SK-N-MC (cell line): ENCODE data around the gene TMEM59L.
A peak's percentile ranks its signal among the peaks of the same experiment; 100 is the strongest.

Experiments
- DNase-seq: peaks from one replicate; pipeline ENCODE4 v3.0.0-alpha.2; 2011; ENCODE audit warnings: low read depth, low spot score
- H3K27ac ChIP-seq: fragments of 200-600 bp; sonication (generic); 2 replicates; pipeline ENCODE4 v1.5.1; 2016; ENCODE audit warnings: mixed run types
- H3K36me3 ChIP-seq: fragments of 200-600 bp; sonication (generic); 2 replicates; pipeline ENCODE4 v1.6.1; 2017; ENCODE audit warnings: antibody characterized with exemption, low read length, mixed read lengths; ENCODE audit not compliant: insufficient read depth
- H3K4me3 ChIP-seq: fragments of 200-600 bp; sonication (generic); 2 replicates; pipeline ENCODE4 v1.5.1; 2016
- H3K9ac ChIP-seq: fragments of 200-600 bp; sonication (generic); 2 replicates; pipeline ENCODE4 v1.8.0; 2017; ENCODE audit warnings: mixed run types, mixed read lengths; ENCODE audit not compliant: insufficient read length
- H3K9me3 ChIP-seq: fragments of 200-600 bp; sonication (generic); 2 replicates; pipeline ENCODE4 v1.6.1; 2017; ENCODE audit warnings: low read depth, mild to moderate bottlenecking, antibody characterized with exemption, low read length, moderate library complexity, mixed read lengths
- EZH2 ChIP-seq: fragments of 200-600 bp; sonication (generic); IDR thresholded peaks from one replicate; pipeline ENCODE4 v1.6.1; 2017; ENCODE audit warnings: antibody characterized with exemption
- FOXP2 ChIP-seq: optimal IDR thresholded peaks from 2 replicates; pipeline ENCODE3; 2011; ENCODE audit warnings: mild to moderate bottlenecking, moderate library complexity; ENCODE audit not compliant: insufficient read depth; ENCODE audit errors: extremely low read length, control extremely low read depth
- POLR2AphosphoS5 ChIP-seq: IDR thresholded peaks from 2 replicates; pipeline ENCODE4 v1.6.1; 2012; ENCODE audit warnings: mild to moderate bottlenecking, low read depth, low read length, borderline replicate concordance

The TMEM59L gene

GRCh38 chr19:18610556-18611326 lies 1.9 kb upstream of the TMEM59L start:
- no peak overlapping the region for H3K9ac ChIP-seq
- no peaks in the 10 kb centered on the region for H3K9me3 ChIP-seq
- peak overlapping the region; percentile 31 for H3K4me3 ChIP-seq
- TF ChIP-seq FOXP2 (no peak), EZH2 (no peak), POLR2AphosphoS5 (no peak)
- DNase-seq = no peak
- H3K27ac ChIP-seq = no peak overlapping the region
- no peaks in the 10 kb centered on the region for H3K36me3 ChIP-seq

GRCh38 chr19:18611327-18612050 lies 1.2 kb upstream of the TMEM59L start:
- no peak for DNase-seq
- H3K4me3 ChIP-seq = peak overlapping the region; percentile 80
- TF ChIP-seq POLR2AphosphoS5 (no peak), FOXP2 (no peak), EZH2 (no peak)
- no peak overlapping the region for H3K9ac ChIP-seq
- no peaks in the 10 kb centered on the region for H3K36me3 ChIP-seq
- H3K9me3 ChIP-seq = no peaks in the 10 kb centered on the region
- H3K27ac ChIP-seq = no peak overlapping the region

GRCh38 chr19:18612051-18612771 lies 459 bp upstream of the TMEM59L start:
- Histone ChIP-seq H3K4me3 (peak overlapping the region; percentile 80), H3K9me3 (no peaks in the 10 kb centered on the region), H3K27ac (no peak overlapping the region), H3K9ac (no peak overlapping the region), H3K36me3 (no peaks in the 10 kb centered on the region)
- DNase-seq = no peak
- no peak for TF ChIP-seq EZH2

GRCh38 chr19:18613589-18614234 lies 1.0 kb downstream of the TMEM59L start:
- Histone ChIP-seq H3K9ac (no peak overlapping the region), H3K27ac (no peak overlapping the region), H3K36me3 (no peaks in the 10 kb centered on the region), H3K4me3 (peak overlapping the region; percentile 80; the same call in 1 of the 2 replicates), H3K9me3 (no peaks in the 10 kb centered on the region)
- no peak for DNase-seq
- TF ChIP-seq FOXP2 = no peak
- TF ChIP-seq EZH2 = no peak
- TF ChIP-seq POLR2AphosphoS5 = no peak

- DNase-seq = no peak
- Histone ChIP-seq H3K9me3 (no peaks in the 10 kb centered on the region), H3K9ac (no peak overlapping the region), H3K27ac (no peak overlapping the region), H3K4me3 (no peak overlapping the region), H3K36me3 (no peaks in the 10 kb centered on the region)
- TF ChIP-seq FOXP2 = no peak
- TF ChIP-seq EZH2 = no peak
- no peak for TF ChIP-seq POLR2AphosphoS5
Measured at GRCh38 chr19:18616023-18616422, 3.4 kb downstream of the TMEM59L start.

- Histone ChIP-seq H3K27ac (no peak overlapping the region), H3K9me3 (no peaks in the 10 kb centered on the region), H3K36me3 (no peaks in the 10 kb centered on the region), H3K4me3 (no peak overlapping the region), H3K9ac (no peak overlapping the region)
- no peak for DNase-seq
- no peak for TF ChIP-seq FOXP2
- no peak for TF ChIP-seq EZH2
- no peak for TF ChIP-seq POLR2AphosphoS5
Measured at GRCh38 chr19:18617562-18617961, 4.9 kb downstream of the TMEM59L start.

GRCh38 chr19:18618236-18618635 lies 5.6 kb downstream of the TMEM59L start:
- TF ChIP-seq EZH2 = no peak
- no peak for TF ChIP-seq POLR2AphosphoS5
- no peak for TF ChIP-seq FOXP2
- no peaks in the 10 kb centered on the region for H3K36me3 ChIP-seq
- H3K9me3 ChIP-seq = no peaks in the 10 kb centered on the region
- no peak overlapping the region for H3K27ac ChIP-seq
- no peak overlapping the region for H3K4me3 ChIP-seq
- DNase-seq = no peak
- H3K9ac ChIP-seq = no peak overlapping the region

- no peak overlapping the region for H3K9ac ChIP-seq
- no peak overlapping the region for H3K4me3 ChIP-seq
- H3K9me3 ChIP-seq = no peaks in the 10 kb centered on the region
- H3K27ac ChIP-seq = no peak overlapping the region
- no peaks in the 10 kb centered on the region for H3K36me3 ChIP-seq
- TF ChIP-seq POLR2AphosphoS5 = no peak
- TF ChIP-seq FOXP2 = no peak
- no peak for TF ChIP-seq EZH2
- DNase-seq = no peak
Measured at GRCh38 chr19:18620311-18620710, 7.6 kb downstream of the TMEM59L start.
